GM12875 (cell line): ENCODE measurements around the gene ARFGAP3.

Experiments used
- H3K4me3 ChIP-seq: one replicate; pipeline ENCODE4 v1.5.1; 2011; ENCODE audit warnings: low read depth, low read length, control low read depth
- TF ChIP-seq, protein P1 (sequence below): IDR thresholded peaks from 2 replicates; pipeline ENCODE4 v1.5.1; 2011; ENCODE audit warnings: low read depth, mild to moderate bottlenecking, control low read depth, inconsistent platforms, low read length, moderate library complexity, borderline replicate concordance; ENCODE audit not compliant: insufficient read depth

Gene ARFGAP3, protein sequence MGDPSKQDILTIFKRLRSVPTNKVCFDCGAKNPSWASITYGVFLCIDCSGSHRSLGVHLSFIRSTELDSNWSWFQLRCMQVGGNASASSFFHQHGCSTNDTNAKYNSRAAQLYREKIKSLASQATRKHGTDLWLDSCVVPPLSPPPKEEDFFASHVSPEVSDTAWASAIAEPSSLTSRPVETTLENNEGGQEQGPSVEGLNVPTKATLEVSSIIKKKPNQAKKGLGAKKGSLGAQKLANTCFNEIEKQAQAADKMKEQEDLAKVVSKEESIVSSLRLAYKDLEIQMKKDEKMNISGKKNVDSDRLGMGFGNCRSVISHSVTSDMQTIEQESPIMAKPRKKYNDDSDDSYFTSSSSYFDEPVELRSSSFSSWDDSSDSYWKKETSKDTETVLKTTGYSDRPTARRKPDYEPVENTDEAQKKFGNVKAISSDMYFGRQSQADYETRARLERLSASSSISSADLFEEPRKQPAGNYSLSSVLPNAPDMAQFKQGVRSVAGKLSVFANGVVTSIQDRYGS

DNA sequence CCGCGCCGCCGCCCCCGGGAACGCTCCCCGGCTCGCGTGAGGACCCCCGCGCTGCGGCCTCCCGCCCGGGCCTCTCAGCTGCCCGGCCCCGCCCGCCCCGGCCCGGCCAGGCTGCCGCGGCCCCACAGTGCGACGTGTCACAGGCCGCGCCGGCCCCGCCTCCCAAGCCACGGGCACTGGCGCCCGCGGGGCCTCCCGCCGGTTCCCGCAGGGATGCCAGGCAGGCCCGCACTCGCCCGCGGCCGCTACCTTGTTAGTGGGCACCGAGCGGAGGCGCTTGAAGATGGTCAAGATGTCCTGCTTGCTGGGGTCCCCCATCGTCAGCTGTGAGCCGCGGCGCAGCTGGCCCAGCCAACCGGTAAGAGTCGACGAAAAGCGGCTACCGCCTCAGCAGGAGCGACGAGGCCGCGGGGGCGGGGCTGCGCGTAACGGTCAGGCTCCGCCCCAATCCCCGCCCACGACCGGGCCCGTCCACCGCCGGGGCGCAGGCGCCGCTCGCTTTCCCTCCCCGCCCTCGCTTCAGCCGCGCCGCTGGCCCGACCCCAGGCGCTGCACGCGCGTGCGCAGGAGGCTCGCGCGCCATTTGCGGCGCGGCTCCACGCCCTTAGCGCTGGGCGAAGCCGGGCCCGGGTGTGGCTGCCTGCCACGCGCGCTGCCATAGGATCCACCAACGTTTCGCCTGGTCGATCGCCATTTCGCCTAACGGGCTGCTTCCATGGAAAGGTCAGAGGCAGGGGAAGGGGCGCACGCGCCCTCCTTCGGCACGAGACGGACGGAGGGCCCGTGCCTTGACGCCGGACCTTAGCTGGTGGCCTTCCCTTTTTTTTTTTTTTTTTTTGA, at the start of gene ARFGAP3:
TSS of gene ARFGAP3 (minus strand) at position 409 of the 840 bp plus-strand sequence. CDS start at position 318, 91 bp downstream.
- TF ChIP-seq, protein P1, sequence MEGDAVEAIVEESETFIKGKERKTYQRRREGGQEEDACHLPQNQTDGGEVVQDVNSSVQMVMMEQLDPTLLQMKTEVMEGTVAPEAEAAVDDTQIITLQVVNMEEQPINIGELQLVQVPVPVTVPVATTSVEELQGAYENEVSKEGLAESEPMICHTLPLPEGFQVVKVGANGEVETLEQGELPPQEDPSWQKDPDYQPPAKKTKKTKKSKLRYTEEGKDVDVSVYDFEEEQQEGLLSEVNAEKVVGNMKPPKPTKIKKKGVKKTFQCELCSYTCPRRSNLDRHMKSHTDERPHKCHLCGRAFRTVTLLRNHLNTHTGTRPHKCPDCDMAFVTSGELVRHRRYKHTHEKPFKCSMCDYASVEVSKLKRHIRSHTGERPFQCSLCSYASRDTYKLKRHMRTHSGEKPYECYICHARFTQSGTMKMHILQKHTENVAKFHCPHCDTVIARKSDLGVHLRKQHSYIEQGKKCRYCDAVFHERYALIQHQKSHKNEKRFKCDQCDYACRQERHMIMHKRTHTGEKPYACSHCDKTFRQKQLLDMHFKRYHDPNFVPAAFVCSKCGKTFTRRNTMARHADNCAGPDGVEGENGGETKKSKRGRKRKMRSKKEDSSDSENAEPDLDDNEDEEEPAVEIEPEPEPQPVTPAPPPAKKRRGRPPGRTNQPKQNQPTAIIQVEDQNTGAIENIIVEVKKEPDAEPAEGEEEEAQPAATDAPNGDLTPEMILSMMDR, result no peak
- H3K4me3 ChIP-seq, result peak within 1 kb of the TSS; percentile 76

DNA sequence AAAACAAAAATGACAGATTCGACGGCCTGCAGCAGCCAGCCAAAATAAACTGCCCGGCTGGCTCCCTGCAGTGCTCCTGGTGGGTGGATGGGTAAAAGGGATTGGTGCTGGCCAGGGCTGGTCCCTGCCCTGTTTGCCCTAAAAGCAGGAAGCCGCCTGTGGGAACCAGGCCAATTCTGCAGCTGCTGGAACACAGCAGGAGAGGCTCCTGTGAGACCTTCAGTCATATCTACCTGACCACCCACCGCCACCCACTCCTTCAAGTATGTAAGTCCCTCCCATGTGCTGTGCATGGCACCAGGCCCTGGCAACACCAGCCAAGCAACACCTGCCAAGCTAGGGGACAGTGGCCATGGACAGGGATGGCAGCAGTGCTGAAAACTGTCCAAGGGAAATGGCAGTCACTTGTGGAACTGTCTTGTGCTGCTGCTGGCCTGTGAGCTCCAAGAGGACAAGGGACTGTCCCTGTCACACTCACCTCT, 48.7 kb upstream of the ARFGAP3 start:
- TF ChIP-seq, protein P1, result no peak
- no peak overlapping the region for H3K4me3 ChIP-seq

DNA sequence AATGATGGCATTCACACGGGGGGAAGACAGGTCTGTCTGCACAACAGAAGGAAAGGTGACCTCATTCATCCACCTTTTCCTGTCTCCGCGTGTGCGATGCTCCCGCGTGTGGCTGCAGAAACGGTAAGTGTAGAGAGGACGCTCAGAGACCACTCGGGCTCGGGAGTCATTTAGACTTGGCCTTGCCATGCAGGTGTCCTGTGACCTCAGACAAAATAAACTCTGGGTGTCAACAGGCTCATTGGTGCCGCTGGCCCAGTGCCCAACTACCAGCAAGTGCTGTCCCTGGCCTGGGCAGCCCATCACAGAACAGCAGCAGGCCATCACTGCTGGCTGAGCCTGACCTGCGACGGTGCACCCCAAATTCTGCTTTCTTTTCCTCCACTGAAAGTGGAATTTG, 48.1 kb upstream of the ARFGAP3 start:
- TF ChIP-seq, protein P1, result no peak
- H3K4me3 ChIP-seq, result no peak overlapping the region

DNA sequence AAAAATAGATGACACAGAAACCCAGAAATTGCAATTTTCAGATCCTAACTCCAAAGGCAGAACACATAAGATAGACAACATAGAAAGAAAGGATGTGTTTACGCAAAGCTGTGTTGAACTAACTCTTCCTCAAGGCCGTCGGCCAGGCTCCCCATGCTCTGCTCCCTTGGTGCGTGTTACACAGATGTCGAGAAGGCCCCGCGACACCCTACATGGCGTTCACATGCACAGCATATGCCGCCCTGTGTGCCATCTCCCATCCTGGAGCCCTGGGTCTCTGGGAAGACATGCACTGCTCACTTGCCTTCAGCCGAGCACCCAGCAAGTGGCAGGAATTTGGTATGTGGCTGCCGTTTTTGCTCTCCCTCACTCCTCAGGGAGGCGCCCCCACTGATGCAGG, 47.0 kb upstream of the ARFGAP3 start:
- H3K4me3 ChIP-seq, result no peak overlapping the region
- TF ChIP-seq, protein P1, result no peak

DNA sequence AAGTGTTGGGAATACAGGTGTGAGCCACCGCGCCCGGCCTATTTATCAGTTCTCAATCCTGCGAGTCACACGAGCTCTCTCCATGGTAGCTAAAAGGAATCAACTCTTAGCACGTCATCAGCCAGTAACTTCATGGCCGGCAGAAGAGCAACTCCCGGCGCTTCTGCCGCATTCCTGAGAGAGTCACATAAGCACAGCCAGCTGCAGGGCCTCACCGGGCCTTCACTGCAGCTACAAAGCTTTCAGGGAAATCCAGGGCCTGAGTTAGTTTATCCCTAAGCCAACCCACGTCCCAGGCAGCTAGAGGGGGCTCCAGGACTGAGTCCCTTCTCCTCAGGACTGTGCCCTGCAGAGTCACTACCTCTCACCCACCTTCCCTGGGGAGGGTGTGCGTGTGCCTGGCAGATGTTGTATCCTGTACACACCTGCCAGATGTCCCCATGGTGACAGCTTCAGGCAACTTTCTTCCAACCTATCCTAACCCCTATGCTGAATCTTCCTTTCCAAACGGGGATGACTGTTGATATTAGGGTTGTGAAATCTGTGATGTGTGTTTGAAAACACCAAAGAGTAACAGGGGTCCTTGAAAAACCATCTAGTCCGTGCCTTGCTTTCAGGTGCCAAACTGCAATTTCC, 45.9 kb upstream of the ARFGAP3 start:
- no peak overlapping the region for H3K4me3 ChIP-seq
- TF ChIP-seq, protein P1, result no peak

DNA sequence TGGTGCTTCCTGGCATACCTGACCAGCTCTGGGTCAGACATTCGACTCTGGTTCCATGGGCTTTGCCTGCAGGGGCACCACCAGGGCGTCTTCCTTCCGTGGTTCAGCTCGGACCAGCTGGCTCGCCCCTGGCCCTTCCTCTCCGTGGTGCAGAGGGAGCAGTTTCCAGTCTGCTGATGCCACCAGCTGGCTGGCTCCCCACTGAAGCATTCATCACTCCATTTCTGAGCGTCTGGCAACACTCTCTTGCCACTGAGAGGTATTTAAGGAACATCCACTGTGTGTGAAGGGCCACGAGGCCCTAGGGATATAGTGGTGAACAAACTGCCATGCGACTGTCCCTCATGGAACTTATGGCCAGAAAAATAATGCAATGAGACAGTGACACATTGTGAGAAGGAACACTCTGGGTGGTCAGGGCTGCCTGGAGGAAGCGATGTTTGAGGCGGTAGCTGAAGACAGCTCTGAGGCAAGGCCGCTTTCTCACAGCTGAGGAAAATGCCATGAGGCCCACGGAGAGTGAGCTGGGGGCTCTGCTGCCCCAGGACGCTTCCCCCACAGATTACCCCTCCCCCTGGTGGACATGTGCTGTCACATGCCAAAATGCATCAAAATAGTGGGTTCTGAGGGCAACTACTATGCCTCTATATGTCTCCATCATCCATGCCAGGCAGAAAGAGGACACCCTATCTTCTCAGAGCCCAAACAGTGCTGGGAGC, 44.9 kb upstream of the ARFGAP3 start:
- TF ChIP-seq, protein P1, result peak; percentile 52; the same call in 1 of the 2 replicates
- no peak overlapping the region for H3K4me3 ChIP-seq
